Measurements from ENCODE around the gene C1QTNF3.

- TF ChIP-seq POLR2A (IDR thresholded peaks at IDR 0.05; ENCODE audit: control extremely low read depth in 1 of 2, low read depth in 2 of 2, low read length in 2 of 2) (no peak), MAX (IDR thresholded peaks at IDR 0.05) (no peak), CTCF (IDR thresholded peaks at IDR 0.05; ENCODE audit: control extremely low read depth in 1 of 3, insufficient read depth in 1 of 3, low read depth in 1 of 3, low read length in 3 of 3) (no peak), NRF1 (IDR thresholded peaks at IDR 0.05; ENCODE audit: low read depth, low read length) (no peak), KDM1A (IDR thresholded peaks at IDR 0.05; ENCODE audit: borderline replicate concordance, low read length) (no peak), TEAD4 (IDR thresholded peaks at IDR 0.05; ENCODE audit: low read depth, low read length) (no peak), RXRA (IDR thresholded peaks at IDR 0.05; ENCODE audit: insufficient read depth, low read depth, low read length) (no peak)
These were observed 25.8 kb downstream of the C1QTNF3 start for GRCh38 chr5:34017254-34017653.
